Stimulated activated naive CD8-positive, alpha-beta T cell treated with anti-CD3 and anti-CD28 coated beads, Interleukin-15, Interleukin-2, amounts not matched to agents 100 U/mL and 50 U/mL, for 24 hours (primary cell): ENCODE measurements around the gene PLRG1.

Experiments
- ATAC-seq: fragments of 150-1000 bp; cut with Tn5 transposase; one replicate; pipeline ENCODE4 v1.10.0; 2021
- DNase-seq: peaks from one replicate; pipeline ENCODE4 v3.0.0; 2021

PLRG1 gene

DNA sequence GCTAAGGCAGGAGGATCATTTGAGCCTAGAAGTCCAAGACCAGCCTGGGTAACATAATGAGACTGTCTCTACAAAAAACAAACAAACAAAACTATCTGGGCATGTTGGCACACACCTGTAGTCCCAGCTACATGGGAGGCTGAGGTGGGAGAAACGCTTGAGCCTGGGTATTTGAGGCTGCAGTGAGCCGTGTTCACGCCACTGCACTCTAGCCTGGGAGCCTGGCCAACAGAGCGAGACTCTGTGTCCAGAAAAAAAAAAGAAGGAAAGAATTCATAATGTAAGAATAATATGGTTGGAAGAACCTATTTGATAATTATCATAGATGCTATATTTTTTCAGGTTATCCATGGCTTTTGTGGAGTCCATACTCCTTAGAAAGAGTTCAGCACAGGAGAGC is 32.6 kb downstream of the PLRG1 start:
- DNase-seq (no peak), ATAC-seq (no peak)

DNA sequence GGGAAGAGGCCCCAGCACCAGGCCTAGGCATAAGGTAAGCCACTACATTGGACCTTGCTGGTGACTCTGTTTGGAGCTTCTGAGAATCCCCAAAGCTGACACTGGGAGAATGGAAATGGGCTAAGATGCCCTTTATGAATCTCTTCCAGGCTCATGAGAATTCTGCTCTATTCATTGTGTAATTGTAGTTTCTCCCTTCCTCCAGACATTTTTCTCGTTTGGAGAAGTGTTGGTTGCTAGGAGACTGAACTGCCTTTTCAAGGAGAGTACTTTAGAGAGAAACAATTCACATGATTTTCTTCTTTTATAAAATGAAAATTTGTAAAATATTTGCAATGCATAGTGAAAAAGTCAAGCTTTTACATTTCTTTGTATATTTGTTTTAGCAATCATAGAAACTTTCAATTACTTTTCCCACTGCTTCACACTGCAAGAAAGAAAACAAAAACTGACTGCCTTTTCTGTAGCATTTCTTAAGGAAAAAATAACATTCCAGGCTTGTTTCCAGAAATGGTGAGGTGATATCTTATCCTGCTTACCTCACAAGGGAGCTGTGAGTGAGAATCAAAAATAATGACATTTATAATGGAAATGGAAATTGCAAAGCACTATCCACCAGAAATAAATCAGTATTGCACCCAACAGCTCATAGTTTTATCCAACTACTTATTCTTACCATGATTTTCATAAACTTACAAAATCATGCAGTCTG is 33.7 kb downstream of the PLRG1 start:
- ATAC-seq (no peak), DNase-seq (no peak)

- no peak for ATAC-seq
Observed at GRCh38 chr4:154511981-154512380, 38.2 kb downstream of the PLRG1 start.

DNA sequence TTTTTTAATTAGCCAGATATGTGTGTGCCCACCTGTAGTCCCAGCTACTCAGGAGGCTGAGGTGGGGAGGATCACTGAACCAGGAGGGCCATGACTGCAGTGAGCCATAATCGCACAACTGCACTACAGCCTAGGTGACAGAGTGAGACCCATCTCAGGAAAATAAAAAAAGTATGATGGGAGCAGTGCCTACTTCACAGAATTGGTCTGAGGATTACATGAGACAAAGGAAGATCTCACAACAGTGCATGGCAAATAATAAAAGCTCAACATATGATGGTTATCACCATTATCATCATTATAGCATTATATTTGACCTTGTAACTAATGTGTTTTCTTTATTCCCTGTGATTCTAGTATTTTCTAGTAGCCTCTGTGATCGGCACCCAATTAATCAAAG is 38.7 kb downstream of the PLRG1 start:
- no peak for ATAC-seq
- no peak for DNase-seq

More at GRCh38 chr4:154511981-154512380, 38.2 kb downstream of the PLRG1 start:
- DNase-seq, result no peak

DNA sequence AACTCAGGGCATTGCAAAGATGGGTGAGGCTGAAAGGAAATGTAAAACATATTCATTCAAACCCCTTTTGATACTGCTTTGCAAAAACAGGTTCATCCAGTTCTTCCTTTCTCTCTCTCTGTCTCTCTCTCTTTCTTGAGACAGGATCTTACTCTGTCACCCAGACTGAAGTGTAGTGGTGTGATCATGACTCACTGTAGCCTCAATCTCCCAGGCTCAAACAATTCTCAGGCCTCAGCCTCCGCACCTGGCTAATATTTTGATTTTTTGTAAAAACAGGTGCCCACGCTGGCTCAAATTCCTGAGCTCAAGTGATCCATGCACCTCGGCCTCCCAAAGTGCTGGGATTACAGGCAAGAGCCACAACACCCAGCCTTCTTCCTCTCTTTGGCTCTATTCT is 43.0 kb downstream of the PLRG1 start:
- ATAC-seq (no peak), DNase-seq (no peak)

GRCh38 chr4:154506253-154506652 is 43.9 kb downstream of the PLRG1 start:
- ATAC-seq (no peak), DNase-seq (no peak)

- no peak for ATAC-seq
- no peak for DNase-seq
Observed at GRCh38 chr4:154503598-154503997, 46.6 kb downstream of the PLRG1 start.

GRCh38 chr4:154502111-154502510 is 48.1 kb downstream of the PLRG1 start:
- no peak for ATAC-seq
- no peak for DNase-seq

DNA sequence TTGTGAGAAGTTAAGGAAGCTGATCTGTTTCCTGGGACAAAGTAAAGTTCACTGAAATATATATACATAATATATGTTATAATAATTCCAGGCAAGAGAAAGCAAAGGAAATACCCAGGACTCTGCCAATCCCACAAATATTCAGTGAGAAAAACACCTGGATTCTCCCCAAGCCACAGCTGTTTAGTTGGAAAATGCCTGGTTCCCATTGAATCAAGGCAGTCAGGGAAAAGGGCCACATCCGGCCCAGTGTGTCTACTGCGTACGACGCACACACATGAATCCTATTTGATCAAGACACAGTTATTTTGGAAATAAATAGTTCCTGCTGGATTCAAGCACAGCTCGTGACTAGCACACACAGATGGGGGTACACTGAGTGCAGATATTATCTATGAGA is 52.3 kb downstream of the PLRG1 start:
- ATAC-seq (no peak), DNase-seq (no peak)

DNA sequence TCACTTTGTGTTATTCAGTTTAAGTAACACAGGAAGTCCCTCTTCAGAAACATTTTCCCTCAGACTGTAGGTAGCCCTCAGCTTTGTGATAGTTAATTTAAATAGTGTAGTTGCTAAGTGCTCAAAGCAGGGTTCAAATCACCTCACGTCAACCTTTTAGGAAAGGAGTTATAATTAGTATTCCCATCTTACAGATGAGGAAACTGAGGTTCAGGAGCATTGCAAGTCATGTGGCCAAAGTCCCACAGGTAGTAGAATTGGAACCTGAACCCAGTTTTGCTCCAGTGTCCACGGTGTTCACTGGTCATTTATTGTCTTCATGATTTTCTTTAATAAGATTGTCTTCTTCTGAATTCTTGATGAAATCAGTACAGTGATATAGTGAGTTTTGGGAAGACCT is 54.3 kb downstream of the PLRG1 start:
- DNase-seq, result no peak
- no peak for ATAC-seq

GRCh38 chr4:154492288-154492687 is 57.9 kb downstream of the PLRG1 start:
- no peak for DNase-seq
- ATAC-seq, result no peak

GRCh38 chr4:154491341-154492271 is 58.6 kb downstream of the PLRG1 start, which contains the start of gene DCHS2:
DCHS2 (minus strand) TSS chr4:154491799; CDS start chr4:154491355, 444 bp downstream.
- DNase-seq (peak; percentile 27), ATAC-seq (peak; percentile 51)

GRCh38 chr4:154490583-154491340 is 59.4 kb downstream of the PLRG1 start:
- peak; percentile 57 for ATAC-seq

DNA sequence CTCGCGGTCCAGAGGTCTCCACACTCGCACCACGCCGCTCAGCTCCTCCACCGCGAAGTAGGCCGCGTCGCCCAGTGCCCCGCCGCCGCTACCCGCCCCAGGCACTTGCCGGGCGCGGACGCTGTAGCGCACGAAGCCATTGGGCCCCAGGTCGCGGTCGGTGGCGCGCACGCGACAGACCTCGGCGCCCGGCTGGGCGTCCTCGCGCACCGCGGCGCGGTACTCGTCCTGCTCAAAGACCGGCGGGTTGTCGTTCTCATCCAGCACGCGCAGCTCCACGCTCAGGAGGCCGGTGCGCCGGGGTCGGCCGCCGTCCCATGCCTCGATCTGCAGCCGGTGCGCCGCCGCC is 60.0 kb downstream of the PLRG1 start:
- ATAC-seq (no peak), DNase-seq (peak; percentile 4)

More at GRCh38 chr4:154490583-154491340, 59.4 kb downstream of the PLRG1 start:
- DNase-seq, result peak; percentile 39

GRCh38 chr4:154489558-154490233 is 60.5 kb downstream of the PLRG1 start:
- no peak for ATAC-seq
- DNase-seq, result no peak

DNA sequence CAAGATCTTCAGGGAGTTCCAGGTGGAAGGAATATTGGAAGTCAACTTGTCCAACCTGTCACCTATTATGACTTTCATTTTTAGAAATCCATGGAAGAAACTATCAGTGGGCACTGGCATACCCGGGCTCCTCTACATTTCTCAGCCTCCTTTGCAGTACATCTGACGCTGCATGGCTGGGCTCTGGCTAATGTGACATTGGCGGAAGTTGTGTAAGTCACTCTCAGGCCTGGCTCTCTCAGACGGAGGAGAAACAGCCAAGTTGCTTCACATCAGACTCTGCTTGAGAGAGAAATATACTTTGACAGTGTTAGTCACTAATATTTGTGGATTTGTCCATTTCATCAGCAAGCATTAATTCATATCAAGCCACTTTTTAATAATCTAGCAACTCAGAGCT is 63.1 kb downstream of the PLRG1 start:
- DNase-seq (no peak), ATAC-seq (no peak)

DNA sequence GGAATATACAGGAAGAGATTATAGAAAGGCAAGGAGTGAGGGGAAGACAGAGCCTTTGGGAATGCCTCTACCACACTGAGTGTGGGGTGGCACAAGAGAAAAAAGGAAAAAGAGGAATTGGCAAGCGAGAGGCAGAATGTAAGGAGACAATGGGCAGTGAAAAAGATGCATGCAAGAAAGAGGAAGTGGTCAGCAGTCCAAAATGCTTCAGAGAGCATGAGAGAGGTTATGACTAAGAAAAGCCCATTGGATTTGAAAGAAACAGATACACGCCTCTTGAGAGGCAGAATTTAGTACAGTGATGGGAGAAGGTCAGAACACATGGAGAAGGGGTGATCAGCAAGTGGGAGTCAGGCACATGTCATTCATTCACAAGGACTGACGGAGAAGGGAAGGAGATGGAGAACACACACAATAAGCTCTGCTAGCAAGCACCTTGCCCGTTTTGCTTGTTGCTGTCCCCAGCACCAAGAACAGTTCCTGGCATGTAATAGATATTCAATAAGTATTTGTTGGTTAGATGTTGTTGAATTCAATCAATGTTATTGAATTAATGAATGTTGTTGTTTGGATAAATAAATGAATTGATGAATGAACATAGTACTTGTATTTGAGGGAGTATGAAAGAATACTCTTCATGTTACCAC is 65.0 kb downstream of the PLRG1 start:
- no peak for DNase-seq

More for the DNA sequence above, 65.0 kb downstream of the PLRG1 start:
- no peak for ATAC-seq
